MG63 (cell line): ENCODE results near the gene RHAG. TPM values are rescaled to one million over a fixed set of nuclear protein-coding genes. Genes with fewer than 3 reads are reported as not detected.
"Not testable (repeated sequence)": the region's sequence is repeated elsewhere in the genome, so short reads cannot be mapped to it uniquely, and the experiment has no call there.

ENCODE experiments used
- DNase-seq: peaks from one replicate; pipeline ENCODE4 v3.0.0-alpha.2; 2020
- H3K27me3 ChIP-seq: fragments of 250-450 bp; sonication (Bioruptor Pico); 2 replicates; pipeline ENCODE4 v1.5.1; 2020; ENCODE audit warnings: mild to moderate bottlenecking, moderate library complexity
- H3K36me3 ChIP-seq: fragments of 250-450 bp; sonication (Bioruptor Pico); 2 replicates; pipeline ENCODE4 v1.5.1; 2020; ENCODE audit warnings: mild to moderate bottlenecking, moderate library complexity
- H3K4me3 ChIP-seq: fragments of 250-450 bp; sonication (Bioruptor Pico); 2 replicates; pipeline ENCODE4 v1.5.1; 2020; ENCODE audit warnings: mild to moderate bottlenecking, moderate library complexity
- H3K9me3 ChIP-seq: fragments of 250-450 bp; sonication (Bioruptor Pico); 2 replicates; pipeline ENCODE4 v1.5.1; 2020; ENCODE audit warnings: mild to moderate bottlenecking, moderate library complexity
- total RNA-seq: library from RNA; depleted of rRNA; stranded (reverse); fragments of >200 nt; shearing (Covaris generic); gene quantifications from 2 replicates; pipeline ENCODE4 v1.2.3, GENCODE V29; 2014; ENCODE audit warnings: low replicate concordance; rRNA removed

Gene RHAG
- total RNA-seq = not detected in 2 replicates

DNA sequence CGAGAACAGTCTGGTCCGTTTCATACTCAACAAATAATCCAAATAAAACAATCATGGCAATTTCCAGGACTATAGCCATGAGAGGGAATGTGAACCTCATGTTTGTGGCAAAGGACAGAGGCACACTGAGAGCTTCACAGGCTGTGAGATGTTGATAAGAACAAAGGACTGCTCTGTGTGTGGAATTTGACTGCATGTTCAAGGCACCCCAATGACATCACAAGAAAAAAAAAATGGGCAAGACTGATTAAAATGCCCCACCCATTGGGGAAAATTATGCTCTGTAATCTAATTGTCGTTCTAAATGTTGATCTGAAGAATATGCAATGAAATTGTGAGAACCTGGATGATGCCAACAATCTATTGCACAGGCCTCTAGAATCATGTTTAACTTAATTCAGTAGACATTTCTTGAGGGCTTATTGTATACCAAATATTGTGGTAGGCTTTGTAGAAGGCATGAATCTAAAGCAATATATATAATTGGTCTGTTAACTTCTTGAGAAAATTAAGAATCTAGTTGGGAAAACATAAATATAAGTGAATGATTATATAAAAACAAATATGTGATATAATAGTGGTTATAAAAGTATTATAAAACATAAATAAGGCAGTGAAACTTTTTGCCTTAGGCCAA is at the start of gene RHAG:
TSS of gene RHAG (minus strand) at position 127 of the 637 bp plus-strand sequence. CDS start at position 100, 27 bp downstream.
- Histone ChIP-seq H3K27me3 (no peaks in the 10 kb centered on the region), H3K36me3 (no peaks in the 10 kb centered on the region), H3K9me3 (no peaks in the 10 kb centered on the region), H3K4me3 (no peak within 1 kb of the TSS)
- no peak for DNase-seq

DNA sequence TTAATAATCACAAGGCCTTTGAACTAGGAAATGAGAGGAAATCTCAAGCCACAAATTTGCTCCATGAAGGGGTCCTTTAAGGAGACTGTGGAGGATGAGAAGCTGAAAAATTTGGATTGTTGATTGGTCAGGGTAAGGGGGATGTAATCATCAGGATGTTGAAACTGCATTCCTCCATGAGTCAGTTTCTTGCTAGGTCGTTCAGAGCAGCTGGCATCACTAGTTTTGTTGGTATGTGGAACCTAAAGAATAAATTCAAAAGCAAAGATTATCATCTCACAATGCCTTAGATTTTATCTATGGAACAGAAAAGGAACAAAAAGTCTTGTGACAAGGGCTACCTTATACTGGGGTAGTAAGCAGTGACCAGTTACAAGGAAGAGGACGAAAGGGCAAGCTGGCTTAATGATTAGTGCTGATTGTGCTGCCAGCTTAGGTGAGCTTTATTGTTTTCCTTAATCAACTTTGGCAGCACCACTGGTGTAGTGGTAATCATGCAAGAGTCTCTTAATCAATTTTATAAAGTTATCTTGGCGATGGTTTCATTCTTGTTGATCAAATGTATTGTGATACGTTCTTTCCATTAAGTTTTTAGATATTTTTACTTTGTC is 40.1 kb upstream of the RHAG start:
- Histone ChIP-seq H3K36me3 (no peaks in the 10 kb centered on the region), H3K4me3 (no peak overlapping the region), H3K27me3 (no peaks in the 10 kb centered on the region), H3K9me3 (no peaks in the 10 kb centered on the region)
- DNase-seq = peak; percentile 52

DNA sequence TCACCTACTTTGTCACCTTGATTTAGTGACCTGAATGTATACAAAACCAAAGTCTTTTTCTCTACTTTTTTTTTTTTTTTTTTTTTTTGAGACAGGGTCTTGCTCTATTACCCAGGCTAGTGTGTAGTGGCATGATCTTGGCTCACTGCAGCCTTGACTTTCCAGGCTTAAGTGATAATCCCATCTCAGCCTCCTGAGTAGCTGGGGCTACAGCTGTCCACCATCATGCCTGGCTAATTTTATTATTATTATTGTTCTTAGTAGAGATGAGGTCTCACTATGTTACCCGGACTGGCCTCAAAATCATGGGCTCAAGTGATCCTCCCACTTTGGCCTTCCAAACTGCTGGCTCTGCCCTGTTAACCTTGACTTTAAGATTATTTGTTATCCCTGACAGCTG is 39.2 kb upstream of the RHAG start:
- Histone ChIP-seq H3K4me3 (no peak overlapping the region), H3K27me3 (no peaks in the 10 kb centered on the region), H3K9me3 (no peaks in the 10 kb centered on the region), H3K36me3 (no peaks in the 10 kb centered on the region)
- no peak for DNase-seq

- no peaks in the 10 kb centered on the region for H3K36me3 ChIP-seq
- no peak for DNase-seq
- H3K9me3 ChIP-seq = 0 out of 2 replicates have a peak, but pooled peaks cover 2% of the 10 kb centered on the region
- no peak overlapping the region for H3K4me3 ChIP-seq
- no peaks in the 10 kb centered on the region for H3K27me3 ChIP-seq
Measured at GRCh38 chr6:49668083-49668511, 31.5 kb upstream of the RHAG start.

GRCh38 chr6:49666930-49667757 is 30.5 kb upstream of the RHAG start:
- no peaks in the 10 kb centered on the region for H3K36me3 ChIP-seq
- no peak overlapping the region for H3K4me3 ChIP-seq
- no peaks in the 10 kb centered on the region for H3K27me3 ChIP-seq
- DNase-seq = no peak
- 0 out of 2 replicates have a peak, but pooled peaks cover 2% of the 10 kb centered on the region for H3K9me3 ChIP-seq

GRCh38 chr6:49666480-49666879 is 29.8 kb upstream of the RHAG start:
- Histone ChIP-seq H3K36me3 (no peaks in the 10 kb centered on the region), H3K9me3 (0 out of 2 replicates have a peak, but pooled peaks cover 2% of the 10 kb centered on the region), H3K27me3 (no peaks in the 10 kb centered on the region), H3K4me3 (no peak overlapping the region)
- DNase-seq = no peak

- H3K4me3 ChIP-seq = no peak overlapping the region
- H3K27me3 ChIP-seq = no peaks in the 10 kb centered on the region
- no peak for DNase-seq
- H3K9me3 ChIP-seq = 0 out of 2 replicates have a peak, but pooled peaks cover 2% of the 10 kb centered on the region
- no peaks in the 10 kb centered on the region for H3K36me3 ChIP-seq
Measured at GRCh38 chr6:49664817-49665216, 28.2 kb upstream of the RHAG start.

GRCh38 chr6:49664054-49664453 is 27.4 kb upstream of the RHAG start:
- DNase-seq, H3K4me3 ChIP-seq, H3K9me3 ChIP-seq, H3K36me3 ChIP-seq, H3K27me3 ChIP-seq: not testable (repeated sequence)

DNA sequence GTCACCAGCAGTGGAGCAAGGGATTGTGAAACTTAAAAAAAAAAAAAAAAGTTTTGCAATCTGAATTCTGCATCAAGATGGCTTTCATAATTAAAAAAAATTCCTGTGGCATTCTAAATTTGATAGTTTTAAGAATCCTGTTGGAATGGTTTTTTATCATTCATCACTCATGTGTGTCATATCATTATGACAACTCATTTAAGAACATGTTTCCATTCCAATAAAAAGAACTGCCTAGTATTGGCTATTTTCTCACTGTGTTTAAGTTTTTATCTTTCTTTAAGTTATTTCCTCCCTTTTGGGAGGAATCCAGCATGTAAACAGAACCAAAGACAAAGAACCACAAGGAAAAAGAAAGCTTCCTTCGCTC is 26.2 kb upstream of the RHAG start:
- H3K4me3 ChIP-seq = no peak overlapping the region
- H3K9me3 ChIP-seq = 0 out of 2 replicates have a peak, but pooled peaks cover 2% of the 10 kb centered on the region
- no peaks in the 10 kb centered on the region for H3K36me3 ChIP-seq
- DNase-seq = no peak
- H3K27me3 ChIP-seq = no peaks in the 10 kb centered on the region

- DNase-seq = no peak
Measured at GRCh38 chr6:49662231-49662891, 25.7 kb upstream of the RHAG start.

DNA sequence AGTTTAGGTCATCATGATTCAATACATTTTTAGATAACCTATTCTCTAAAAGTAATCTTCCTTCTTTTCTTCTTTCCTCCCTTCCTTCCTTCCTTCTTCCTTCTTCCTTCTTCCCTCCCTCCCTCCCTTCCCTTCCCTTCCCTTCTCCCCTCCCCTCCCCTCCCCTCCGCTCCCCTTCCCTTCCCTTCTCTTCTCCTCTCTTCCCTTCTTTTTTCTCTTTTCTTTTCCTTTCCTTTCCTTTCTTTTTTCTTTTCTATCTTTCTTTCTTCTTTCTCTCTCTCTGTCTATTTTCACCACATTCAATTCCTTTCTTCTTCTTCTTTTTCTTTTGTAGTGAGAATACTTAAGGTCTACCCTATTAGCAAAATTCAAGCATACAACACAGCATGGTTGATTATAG is 17.3 kb upstream of the RHAG start:
- no peak for DNase-seq
- Histone ChIP-seq H3K27me3 (peaks cover 2% of the 10 kb centered on the region; the same call in 1 of the 2 replicates), H3K4me3 (no peak overlapping the region), H3K9me3 (no peaks in the 10 kb centered on the region), H3K36me3 (no peaks in the 10 kb centered on the region)

More at GRCh38 chr6:49662231-49662891, 25.7 kb upstream of the RHAG start:
- Histone ChIP-seq H3K27me3 (no peaks in the 10 kb centered on the region), H3K9me3 (0 out of 2 replicates have a peak, but pooled peaks cover 2% of the 10 kb centered on the region), H3K4me3 (no peak overlapping the region), H3K36me3 (no peaks in the 10 kb centered on the region)

DNA sequence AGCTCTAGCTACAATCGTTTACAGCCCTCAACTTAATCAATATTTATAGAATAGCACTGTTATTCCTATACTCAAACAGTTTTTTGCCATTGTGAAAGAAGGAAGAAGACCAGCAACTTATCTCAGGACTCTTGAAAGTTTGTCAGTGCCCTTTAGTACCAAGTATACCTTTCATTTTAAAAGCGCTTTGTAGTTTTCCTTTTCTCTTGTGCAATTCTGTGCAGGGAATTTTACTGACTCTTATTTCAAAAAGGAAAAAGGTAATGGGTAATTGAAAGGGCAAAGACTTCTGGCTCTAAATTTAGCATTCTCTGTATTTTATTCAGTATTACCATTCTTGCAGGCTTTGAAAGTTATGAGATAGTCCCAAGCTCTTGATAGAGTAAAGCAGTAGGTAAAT is 16.8 kb upstream of the RHAG start:
- no peaks in the 10 kb centered on the region for H3K9me3 ChIP-seq
- H3K27me3 ChIP-seq = peaks cover 2% of the 10 kb centered on the region; the same call in 1 of the 2 replicates
- no peak overlapping the region for H3K4me3 ChIP-seq
- no peaks in the 10 kb centered on the region for H3K36me3 ChIP-seq
- no peak for DNase-seq

DNA sequence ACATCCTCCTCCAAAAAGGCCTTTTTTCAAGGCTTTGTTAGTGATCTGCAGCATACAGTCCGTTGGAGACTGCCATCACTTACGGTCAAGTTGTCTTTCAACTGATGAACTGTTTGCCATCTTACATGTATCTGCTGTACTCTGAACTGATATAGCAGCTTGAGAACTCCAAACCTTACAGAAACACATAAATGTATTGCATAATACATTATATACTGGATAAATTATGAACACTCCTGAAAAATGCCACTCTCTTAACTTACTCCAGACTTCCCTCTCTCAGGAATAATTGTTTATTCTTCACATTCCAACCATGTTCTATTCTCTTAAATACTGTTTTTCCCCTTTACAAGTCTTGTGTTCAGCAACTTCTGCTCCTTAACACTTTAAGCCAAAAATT is 14.6 kb upstream of the RHAG start:
- Histone ChIP-seq H3K4me3 (no peak overlapping the region), H3K9me3 (no peaks in the 10 kb centered on the region), H3K36me3 (no peaks in the 10 kb centered on the region), H3K27me3 (peaks cover 2% of the 10 kb centered on the region; the same call in 1 of the 2 replicates)
- no peak for DNase-seq

- H3K4me3 ChIP-seq = no peak overlapping the region
- no peaks in the 10 kb centered on the region for H3K9me3 ChIP-seq
- no peak for DNase-seq
- no peaks in the 10 kb centered on the region for H3K36me3 ChIP-seq
- peaks cover 2% of the 10 kb centered on the region; the same call in 1 of the 2 replicates for H3K27me3 ChIP-seq
Measured at GRCh38 chr6:49649988-49650387, 13.3 kb upstream of the RHAG start.

DNA sequence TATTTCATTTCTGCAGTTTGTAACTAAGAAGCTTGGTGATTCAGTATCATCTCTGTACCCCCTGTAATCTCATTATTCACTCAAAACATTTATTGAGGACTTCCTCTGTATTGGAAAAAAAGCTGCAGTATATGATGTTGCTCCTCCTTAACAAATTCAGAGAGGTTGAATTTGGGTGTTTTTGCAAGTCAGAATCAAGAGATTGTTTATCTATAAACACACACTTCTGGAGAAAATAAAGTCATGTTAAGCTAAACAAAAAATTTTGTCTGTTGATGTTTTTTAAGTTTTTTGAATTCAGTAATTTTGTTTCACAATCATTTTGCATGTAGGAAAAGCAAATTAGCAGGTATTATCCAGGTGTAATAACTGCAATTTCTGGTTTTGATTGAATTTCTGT is 11.4 kb upstream of the RHAG start:
- no peaks in the 10 kb centered on the region for H3K9me3 ChIP-seq
- no peak for DNase-seq
- H3K4me3 ChIP-seq = no peak overlapping the region
- H3K27me3 ChIP-seq = no peaks in the 10 kb centered on the region
- H3K36me3 ChIP-seq = no peaks in the 10 kb centered on the region

DNA sequence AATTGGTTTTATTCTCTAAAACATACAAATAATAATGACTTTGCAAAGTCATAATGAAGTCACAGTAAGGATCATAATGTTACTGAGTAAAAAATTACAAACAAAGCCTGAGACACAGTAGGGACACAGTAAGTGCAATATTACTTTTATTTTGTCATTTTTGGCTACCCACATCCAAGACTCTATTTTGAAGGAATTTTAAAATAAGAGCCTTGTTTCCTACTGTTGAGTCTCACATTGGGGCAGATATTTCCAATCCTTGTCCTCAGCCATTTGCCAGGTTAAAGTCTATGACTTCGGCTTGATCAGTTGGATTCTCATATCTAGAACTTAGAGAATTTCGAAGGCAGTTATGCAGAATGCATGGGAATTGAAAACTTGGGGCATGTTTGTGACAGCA is 10.8 kb upstream of the RHAG start:
- DNase-seq = no peak
- no peak overlapping the region for H3K4me3 ChIP-seq
- H3K27me3 ChIP-seq = no peaks in the 10 kb centered on the region
- no peaks in the 10 kb centered on the region for H3K9me3 ChIP-seq
- H3K36me3 ChIP-seq = no peaks in the 10 kb centered on the region

- H3K9me3 ChIP-seq = no peaks in the 10 kb centered on the region
- no peaks in the 10 kb centered on the region for H3K36me3 ChIP-seq
- DNase-seq = no peak
- no peaks in the 10 kb centered on the region for H3K27me3 ChIP-seq
- H3K4me3 ChIP-seq = no peak overlapping the region
Measured at GRCh38 chr6:49646942-49647341, 10.3 kb upstream of the RHAG start.
